Retina (tissue), 1 donor: Measurements from ENCODE around the gene RPL13A.

Source experiments
- DNase-seq: peaks from one replicate; pipeline ENCODE4 v3.0.0-alpha.2; 2016

Gene RPL13A

DNA sequence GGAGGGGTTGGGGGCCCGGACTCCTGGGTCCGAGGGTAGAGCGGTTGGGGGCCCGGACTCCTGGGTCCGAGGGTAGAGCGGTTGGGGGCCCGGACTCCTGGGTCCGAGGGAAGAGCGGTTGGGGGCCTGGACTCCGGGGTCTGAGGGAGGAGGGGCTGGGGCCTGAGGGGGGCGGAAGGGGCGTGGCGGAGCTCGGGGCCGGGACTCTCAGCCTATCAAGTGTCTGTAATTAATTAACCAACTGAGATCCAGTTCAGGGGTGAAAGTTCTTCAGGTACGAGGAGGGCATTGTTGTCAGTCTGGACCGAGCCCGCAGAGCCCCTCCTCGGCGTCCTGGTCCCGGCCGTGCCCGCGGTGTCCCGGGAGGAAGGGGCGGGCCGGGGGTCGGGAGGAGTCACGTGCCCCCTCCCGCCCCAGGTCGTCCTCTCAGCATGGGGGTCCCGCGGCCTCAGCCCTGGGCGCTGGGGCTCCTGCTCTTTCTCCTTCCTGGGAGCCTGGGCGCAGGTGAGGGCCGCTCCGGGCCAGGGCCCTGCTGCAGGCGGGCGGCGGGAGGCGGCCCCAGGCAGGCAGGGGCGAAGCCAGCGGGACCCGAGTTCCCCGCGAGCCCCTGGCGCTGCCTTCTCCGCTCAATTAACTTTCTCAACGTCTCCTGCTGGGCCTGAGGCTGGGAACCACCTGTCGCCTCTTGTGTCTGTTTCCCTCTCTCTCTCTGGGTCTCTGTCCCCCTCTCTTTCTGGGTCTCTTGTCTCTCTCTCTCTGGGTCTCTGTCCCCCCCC, 25.8 kb downstream of the RPL13A start:
- DNase-seq = peak; percentile 81

DNA sequence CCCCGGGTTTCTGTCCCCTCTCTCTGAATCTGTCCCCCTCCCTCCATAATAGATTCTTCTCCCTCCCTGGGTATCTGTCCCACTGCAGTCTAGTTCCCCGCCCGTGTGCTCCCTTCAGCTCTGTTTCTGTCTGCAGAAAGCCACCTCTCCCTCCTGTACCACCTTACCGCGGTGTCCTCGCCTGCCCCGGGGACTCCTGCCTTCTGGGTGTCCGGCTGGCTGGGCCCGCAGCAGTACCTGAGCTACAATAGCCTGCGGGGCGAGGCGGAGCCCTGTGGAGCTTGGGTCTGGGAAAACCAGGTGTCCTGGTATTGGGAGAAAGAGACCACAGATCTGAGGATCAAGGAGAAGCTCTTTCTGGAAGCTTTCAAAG, 26.3 kb downstream of the RPL13A start:
- DNase-seq = no peak

DNA sequence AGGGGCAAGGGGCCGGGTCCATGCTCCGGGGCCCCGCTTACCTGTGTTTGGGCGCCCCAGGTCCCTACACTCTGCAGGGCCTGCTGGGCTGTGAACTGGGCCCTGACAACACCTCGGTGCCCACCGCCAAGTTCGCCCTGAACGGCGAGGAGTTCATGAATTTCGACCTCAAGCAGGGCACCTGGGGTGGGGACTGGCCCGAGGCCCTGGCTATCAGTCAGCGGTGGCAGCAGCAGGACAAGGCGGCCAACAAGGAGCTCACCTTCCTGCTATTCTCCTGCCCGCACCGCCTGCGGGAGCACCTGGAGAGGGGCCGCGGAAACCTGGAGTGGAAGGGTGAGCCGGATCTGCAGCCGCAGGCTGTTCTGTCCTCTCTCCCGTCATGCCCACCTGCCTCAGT, 26.7 kb downstream of the RPL13A start:
- DNase-seq = no peak

DNA sequence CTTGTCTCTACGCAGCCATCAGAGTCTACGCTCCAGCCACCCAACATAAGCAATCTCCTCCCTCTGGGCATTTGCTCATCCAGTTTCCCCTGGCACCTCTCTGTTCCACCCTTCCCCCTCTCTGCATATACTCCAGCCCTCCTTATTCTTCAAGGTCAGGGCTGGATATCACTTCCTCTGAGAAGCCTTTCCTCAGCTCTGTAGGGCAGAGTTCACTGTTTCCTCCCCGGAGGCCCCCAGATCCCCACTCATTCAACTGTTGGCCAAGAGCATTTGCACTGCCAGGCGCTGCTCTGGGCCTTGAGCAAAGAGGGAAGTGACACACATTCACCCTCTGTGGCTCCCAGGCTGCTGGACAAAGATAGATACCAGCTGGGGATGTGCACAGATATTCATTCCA, 28.4 kb downstream of the RPL13A start:
- no peak for DNase-seq

DNA sequence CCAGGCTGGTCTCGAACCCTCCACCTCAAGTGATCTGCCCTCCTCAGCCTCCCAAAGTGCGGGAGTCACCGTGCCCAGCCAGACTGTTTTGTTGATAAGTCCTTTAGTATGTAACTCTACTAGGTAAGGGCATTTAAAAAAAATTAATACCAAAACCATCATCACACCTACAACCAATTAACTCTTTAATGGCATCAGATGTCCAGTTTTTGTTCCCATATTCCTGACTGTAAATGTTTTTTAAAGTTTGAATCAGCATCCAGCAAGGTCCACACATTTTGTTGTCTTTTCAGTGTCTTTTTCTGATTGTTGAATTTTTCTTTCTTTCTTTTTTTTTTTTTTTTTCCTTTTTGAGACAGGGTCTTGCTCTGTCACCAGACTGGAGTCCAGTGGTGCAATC, 30.6 kb downstream of the RPL13A start:
- no peak for DNase-seq

DNA sequence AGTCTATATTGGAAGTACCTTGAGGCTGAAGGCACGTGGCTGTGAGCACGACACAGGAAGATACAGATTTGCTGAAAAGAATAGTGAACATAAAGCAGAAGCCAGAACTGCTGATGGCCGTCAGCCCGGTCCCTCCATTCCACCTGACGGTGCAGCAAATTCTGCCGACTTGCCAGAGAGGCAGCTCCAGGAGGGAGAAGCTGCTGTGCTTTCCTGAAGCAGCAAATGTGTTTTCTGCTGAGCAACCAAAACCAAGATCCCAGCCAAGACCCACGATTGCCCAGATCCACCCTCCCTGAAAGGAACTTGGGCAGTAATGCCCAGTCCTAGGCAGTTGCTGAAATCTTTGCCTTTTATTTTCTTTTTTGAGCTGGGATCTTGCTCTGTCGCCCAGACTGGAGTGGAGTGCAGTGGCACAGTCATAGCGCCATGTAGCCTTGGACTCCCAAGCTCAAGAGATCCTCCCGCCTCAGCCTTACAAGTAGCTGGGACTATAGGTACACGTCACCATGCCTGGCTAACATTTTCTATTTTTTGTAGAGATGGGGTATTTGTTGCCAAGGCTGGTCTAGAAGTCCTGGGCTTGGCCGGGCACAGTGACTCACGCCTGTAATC, 33.4 kb downstream of the RPL13A start:
- DNase-seq = no peak

DNA sequence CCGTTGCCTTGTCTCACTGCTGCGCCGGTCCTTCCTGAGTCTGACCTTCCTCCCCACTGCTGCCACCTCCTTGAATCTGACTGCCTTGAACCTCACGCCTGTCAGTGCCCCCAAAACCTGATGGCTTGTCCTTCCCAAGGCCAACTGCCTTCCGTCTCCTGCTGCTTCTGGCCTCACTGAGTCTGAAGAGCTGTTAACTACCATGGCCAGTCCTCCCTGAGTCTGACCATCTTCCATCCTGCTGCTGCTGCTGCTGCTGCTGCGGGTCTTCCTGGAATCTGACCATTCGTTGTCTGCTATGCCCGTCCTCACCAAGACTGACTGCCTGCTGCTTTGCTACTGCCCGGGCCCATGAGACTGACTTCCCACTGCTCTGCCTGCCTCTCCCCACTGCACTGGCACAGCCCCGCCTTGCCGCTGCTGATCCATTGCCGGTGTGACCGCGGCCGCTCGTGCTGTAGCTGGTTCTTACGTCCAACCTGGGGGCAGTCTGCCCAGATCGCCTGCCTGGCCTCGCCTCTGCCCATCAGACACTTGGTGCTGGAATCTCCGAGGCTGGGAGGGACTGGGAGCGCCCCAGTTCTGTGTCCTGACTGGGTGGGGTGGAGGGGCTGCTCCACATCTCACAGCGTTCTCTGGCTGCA, 37.5 kb downstream of the RPL13A start:
- DNase-seq = no peak

DNA sequence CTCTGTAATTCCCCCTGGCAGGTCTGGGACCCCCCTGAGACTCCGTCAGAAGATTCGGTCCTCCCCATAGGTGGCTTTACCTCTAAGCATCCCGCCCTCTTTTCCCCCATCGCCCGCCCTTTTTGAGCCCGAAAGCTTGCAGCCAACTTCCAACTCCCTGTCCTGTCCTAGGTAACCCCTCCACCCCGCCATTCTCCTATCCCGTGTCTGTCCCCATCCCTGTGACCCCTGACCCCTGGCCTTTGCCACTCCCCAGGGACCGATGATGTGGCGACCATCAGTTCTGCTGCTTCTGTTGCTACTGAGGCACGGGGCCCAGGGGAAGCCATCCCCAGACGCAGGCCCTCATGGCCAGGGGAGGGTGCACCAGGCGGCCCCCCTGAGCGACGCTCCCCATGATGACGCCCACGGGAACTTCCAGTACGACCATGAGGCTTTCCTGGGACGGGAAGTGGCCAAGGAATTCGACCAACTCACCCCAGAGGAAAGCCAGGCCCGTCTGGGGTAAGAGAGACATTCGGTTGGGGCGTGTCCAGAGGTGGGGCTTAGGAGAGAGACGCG, 40.9 kb downstream of the RPL13A start:
- no peak for DNase-seq

DNA sequence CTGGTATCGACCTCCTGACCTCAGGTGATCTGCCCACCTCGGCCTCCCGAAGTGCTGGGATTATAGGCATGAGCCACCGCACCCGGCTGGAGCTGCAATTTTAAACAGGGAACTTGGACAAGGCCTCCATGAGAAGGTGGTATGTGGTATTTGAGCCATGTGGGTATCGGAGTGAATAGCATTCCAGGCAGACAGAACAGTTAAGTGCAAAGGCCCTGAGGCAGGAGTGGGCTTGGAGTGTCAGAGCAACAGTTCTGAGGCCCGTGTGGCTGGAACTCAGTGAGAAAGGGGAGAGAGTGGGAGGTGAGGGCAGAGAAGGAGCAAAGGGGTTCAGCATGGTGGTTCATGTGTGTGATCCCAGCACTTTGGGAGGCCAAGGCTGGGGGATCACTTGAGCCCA, 43.3 kb downstream of the RPL13A start:
- DNase-seq = no peak

DNA sequence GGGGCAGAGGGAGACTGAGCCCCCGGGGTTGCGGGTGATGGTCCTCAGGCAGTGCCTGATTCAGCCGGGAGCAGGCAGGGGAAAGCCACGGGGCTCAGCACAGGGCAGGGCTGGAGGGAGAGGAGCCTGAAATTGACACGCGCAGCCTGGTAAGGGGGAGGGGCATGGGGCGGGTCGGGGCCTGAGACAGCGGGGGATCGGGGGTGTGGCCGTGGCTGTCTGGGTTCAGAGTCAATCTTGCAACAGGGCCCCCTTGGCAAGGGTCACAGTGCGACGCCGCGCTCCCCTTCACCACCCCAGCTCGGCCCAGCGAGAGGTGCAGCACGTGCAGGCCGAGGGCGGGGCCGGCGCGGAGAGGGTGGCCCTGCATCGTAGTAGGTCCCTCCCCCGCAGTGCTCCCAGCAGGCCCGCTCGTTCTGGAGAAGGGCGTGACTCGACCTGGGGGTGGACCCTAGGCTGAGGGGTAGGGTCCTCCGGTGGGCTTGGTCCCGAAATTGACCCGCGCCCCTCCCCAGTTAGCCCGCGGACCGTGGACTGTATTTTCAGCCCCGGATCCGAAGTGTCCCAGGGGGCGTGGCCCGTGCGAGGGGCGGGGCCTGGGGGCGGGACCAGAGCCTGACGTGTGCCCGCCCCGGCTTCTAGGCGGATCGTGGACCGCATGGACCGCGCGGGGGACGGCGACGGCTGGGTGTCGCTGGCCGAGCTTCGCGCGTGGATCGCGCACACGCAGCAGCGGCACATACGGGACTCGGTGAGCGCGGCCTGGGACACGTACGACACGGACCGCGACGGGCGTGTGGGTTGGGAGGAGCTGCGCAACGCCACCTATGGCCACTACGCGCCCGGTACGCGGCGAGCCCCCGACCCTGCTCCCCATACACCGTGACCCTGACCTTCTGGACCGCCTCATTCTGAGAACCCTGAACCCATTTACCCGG, 46.4 kb downstream of the RPL13A start:
- DNase-seq = peak; percentile 91

DNA sequence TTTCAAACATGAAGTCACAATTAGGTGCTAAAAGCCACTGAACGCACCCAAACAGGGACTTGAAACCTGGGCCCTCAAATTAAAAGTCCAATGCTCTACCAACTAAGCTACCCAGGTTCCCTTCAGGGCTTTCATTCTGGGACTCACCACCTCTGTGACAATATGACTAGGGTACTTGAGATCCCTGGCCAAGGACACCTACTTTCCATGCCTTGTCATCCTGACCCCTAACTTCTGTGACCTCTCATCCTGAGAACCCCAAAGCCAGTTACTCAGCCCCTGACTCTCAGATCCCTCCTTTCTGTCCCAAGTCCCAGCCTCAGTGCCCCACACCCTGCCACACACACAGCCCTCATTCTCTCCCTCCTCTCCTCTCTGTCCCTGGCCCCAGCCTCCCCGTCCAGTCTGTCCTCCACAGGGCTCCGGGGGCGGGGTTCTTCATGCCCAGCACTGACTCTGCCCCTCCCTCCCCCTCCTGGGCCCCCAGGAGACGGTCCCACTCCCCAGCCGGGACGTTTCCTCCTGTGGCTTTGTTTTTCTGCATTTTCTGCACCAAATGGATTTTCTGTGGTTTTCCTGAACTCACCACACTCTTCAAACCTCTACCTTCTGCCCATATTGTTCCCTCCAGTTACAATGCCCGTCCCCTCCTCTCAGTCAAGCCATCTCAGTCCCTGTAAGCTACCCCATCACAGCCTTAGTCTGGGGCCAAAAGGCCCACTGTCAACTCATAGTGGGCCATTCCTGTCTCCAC, 47.4 kb downstream of the RPL13A start:
- DNase-seq = no peak

DNA sequence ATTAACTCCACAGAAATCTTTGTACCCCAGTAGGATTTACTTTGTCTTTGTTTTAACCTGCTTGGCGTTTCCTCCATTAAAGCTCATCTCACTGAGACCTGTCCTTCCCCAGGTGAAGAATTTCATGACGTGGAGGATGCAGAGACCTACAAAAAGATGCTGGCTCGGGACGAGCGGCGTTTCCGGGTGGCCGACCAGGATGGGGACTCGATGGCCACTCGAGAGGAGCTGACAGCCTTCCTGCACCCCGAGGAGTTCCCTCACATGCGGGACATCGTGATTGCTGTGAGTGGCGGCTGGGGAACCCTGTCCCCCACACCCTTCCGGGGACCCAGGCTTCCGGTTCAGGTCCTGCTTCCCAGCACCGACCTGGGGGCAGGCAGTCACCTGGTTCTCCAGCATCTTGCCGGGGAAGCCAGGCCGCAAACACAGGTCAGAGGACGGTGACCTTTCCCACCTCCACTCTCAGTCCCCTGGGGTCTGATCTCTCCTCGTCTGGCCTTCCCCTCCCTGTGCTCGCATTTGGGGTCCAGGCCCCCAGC, 49.6 kb downstream of the RPL13A start:
- DNase-seq = no peak

DNA sequence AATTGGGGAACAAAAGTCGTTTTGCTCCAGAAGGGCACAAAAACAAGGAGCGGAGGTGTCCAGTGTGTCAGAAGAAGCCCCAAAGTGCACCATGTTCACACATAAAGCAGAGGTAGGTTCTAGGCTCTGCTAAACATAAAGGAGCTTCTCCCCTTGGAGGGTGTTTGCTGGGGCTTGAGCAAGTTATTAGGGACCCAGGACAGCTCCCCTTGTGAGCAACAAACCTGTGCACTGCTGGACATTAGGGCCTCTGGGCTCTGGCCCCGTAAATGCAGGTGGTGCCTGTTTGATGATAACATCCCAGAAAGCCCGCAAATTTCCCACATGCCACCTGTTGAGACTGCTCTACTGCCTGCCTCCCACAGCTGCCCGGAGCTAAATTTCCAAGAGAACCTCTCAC, 51.2 kb downstream of the RPL13A start:
- no peak for DNase-seq

DNA sequence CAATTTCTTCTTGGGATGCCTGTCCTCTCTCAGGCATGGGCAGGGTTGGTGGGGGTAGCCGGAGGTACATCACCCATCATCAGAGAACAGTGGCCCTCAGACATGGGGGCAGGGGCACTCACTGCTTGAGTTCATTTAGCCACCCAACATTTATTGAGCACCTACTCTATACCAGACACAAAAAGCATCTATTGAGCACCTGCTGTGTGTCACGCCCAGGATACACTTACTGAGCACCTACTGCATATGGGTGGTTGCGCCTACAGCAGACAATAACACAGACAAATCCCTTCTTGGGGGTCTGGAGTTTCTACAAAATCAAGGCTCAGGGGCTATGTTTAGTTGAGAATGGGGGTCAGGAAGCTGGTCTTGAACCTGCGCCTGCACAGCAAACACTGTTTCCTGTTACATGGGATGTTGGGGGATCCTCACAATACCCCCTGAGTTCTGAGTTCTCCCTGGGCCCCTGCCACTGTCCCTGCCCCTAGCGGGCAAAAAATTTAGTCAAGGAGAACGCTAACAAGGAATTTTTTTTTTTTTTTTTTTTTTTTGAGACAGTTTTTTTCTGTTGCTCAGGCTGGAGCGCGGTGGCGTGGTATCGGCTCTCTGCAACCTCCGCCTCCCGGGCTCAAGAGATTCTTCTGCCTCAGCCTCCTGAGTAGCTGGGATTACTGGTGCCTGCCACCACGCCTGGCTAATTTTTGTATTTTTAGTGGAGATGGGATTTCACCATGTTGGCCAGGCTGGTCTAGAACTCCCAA, 52.0 kb downstream of the RPL13A start:
- DNase-seq = no peak
